Measurements from ENCODE around the gene ABCA2. TPM values are rescaled to one million over a fixed set of nuclear protein-coding genes. Genes with fewer than 3 reads are reported as not detected.

ABCA2 gene
- total and polyA plus RNA-seq, 9 of the 15 experiments (the other 6 are each of a cell fraction or from before 2014, with no cell fraction given) = 0.69 to 16.3 (median 6.1) TPM; not detected in 2

- Histone ChIP-seq H3K79me2 (ENCODE audit: control insufficient read depth, insufficient read depth, low read length) (no peaks in the 10 kb centered on the region), H3K4me2 (ENCODE audit: insufficient read depth, low read length) (no peak overlapping the region), H3K9me1 (ENCODE audit: control insufficient read depth, insufficient read depth, low read length) (peaks cover 2% of the 10 kb centered on the region), H3K9ac (ENCODE audit: insufficient read depth in 1 of 2, low read depth in 2 of 2, low read length in 2 of 2) (peak overlapping the region in 1 of 2 experiments; percentile 17; a peak in 1 of 4 replicates), H3K27ac (ENCODE audit: extremely low read depth, low read depth, low read length) (no peak overlapping the region), H2AFZ (ENCODE audit: low read depth, low read length) (no peak overlapping the region), H3K4me3 (no peak overlapping the region), H3K36me3 (ENCODE audit: control insufficient read depth, insufficient read depth, low read length) (no peaks in the 10 kb centered on the region), H4K20me1 (replicated peaks; ENCODE audit: control insufficient read depth, insufficient read depth, low read length) (peaks cover 34% of the 10 kb centered on the region), H3K9me3 (replicated peaks; ENCODE audit: control insufficient read depth, insufficient read depth, low read depth, low read length) (no peaks in the 10 kb centered on the region), H3K4me1 (replicated peaks in 1 of 2; ENCODE audit: control insufficient read depth in 2 of 2, insufficient read depth in 2 of 2, low read length in 2 of 2) (peaks cover 1 to 78% of the 10 kb centered on the region in 2 experiments; a peak in 4 of 5 replicates), H3K27me3 (ENCODE audit: control insufficient read depth in 2 of 2, insufficient read depth in 2 of 2, low read length in 2 of 2) (peaks cover 7 to 51% of the 10 kb centered on the region in 2 experiments; a peak in 4 of 5 replicates)
- no peak for DNase-seq (ENCODE audit: extremely low read depth in 1 of 4, low spot score in 3 of 4)
- intact Hi-C loops (cut with micrococcal nuclease) = no loop called here
- FAIRE-seq = no peak
- TF ChIP-seq SAP30 (IDR thresholded peaks at IDR 0.05; ENCODE audit: borderline replicate concordance, insufficient read depth, low read depth, low read length, poor library complexity, severe bottlenecking) (peak; percentile 3), CCAR2 (IDR thresholded peaks at IDR 0.05; ENCODE audit: low read depth, low read length) (no peak)
- in situ Hi-C loops (cut with MboI) = no loop called here
- 7% methylated on average over 14 of the region's 18 CpGs for WGBS (ENCODE audit: insufficient coverage, low coverage, missing lambda C conversion rate)
- CTCF ChIA-PET (ENCODE audit: low intra/inter-chr PET ratio) = interaction anchor here (0.8 to 1.5 kb wide), 2 partner anchors 15 to 182 kb away, joined by 3 read pairs; partner anchors contain the start of gene RNF224
- no TSS peak for BruUV-seq (replicated peaks)
- POLR2A ChIA-PET = interaction anchor here (0.7 to 1.0 kb wide), 2 partner anchors 9 to 132 kb away, joined by 3 to 4 read pairs; no protein-coding TSS in a partner anchor
- ATAC-seq = no peak
Measured at GRCh38 chr9:137044502-137045177, 16.6 kb upstream of the ABCA2 start.

- DNase-seq (ENCODE audit: extremely low read depth in 1 of 4, low spot score in 3 of 4) (no peak), ATAC-seq (no peak), FAIRE-seq (no peak)
- in situ Hi-C loops (cut with MboI) (no loop called here), intact Hi-C loops (cut with micrococcal nuclease) (no loop called here)
- WGBS (ENCODE audit: insufficient coverage, low coverage, missing lambda C conversion rate) = 38% methylated on average over 10 of the region's 12 CpGs
- Histone ChIP-seq H4K20me1 (replicated peaks; ENCODE audit: control insufficient read depth, insufficient read depth, low read length) (peaks cover 28% of the 10 kb centered on the region; the same call in 1 of the 2 replicates), H3K27ac (ENCODE audit: extremely low read depth, low read depth, low read length) (no peak overlapping the region), H3K27me3 (ENCODE audit: control insufficient read depth in 2 of 2, insufficient read depth in 2 of 2, low read length in 2 of 2) (peaks cover 7 to 57% of the 10 kb centered on the region in 2 experiments; a peak in 4 of 5 replicates), H3K4me1 (replicated peaks in 1 of 2; ENCODE audit: control insufficient read depth in 2 of 2, insufficient read depth in 2 of 2, low read length in 2 of 2) (peaks cover 0 to 75% of the 10 kb centered on the region in 2 experiments; a peak in 4 of 5 replicates), H3K9me1 (ENCODE audit: control insufficient read depth, insufficient read depth, low read length) (no peaks in the 10 kb centered on the region), H3K36me3 (ENCODE audit: control insufficient read depth, insufficient read depth, low read length) (no peaks in the 10 kb centered on the region), H3K79me2 (ENCODE audit: control insufficient read depth, insufficient read depth, low read length) (no peaks in the 10 kb centered on the region), H3K9ac (ENCODE audit: insufficient read depth in 1 of 2, low read depth in 2 of 2, low read length in 2 of 2) (no peak overlapping the region; a peak in 1 of 4 replicates), H3K4me3 (no peak overlapping the region), H3K4me2 (ENCODE audit: insufficient read depth, low read length) (no peak overlapping the region), H2AFZ (ENCODE audit: low read depth, low read length) (no peak overlapping the region), H3K9me3 (replicated peaks; ENCODE audit: control insufficient read depth, insufficient read depth, low read depth, low read length) (no peaks in the 10 kb centered on the region)
- ChIA-PET CTCF (ENCODE audit: low intra/inter-chr PET ratio) (interaction anchor here (0.8 kb wide), 1 partner anchor 15 kb away, joined by 3 read pairs; no protein-coding TSS in a partner anchor), POLR2A (interaction anchor here (0.6 to 0.7 kb wide), 2 partner anchors 99 to 132 kb away, joined by 3 read pairs; no protein-coding TSS in a partner anchor)
- BruUV-seq (replicated peaks) = no TSS peak
- no peak for TF ChIP-seq CBFA2T3 (IDR thresholded peaks at IDR 0.05)
- TF ChIP-seq SMC3 (conservative IDR thresholded peaks at IDR 0.05; ENCODE audit: insufficient read depth, low read depth, low read length) = no peak
- no peak for TF ChIP-seq RFX5 (IDR thresholded peaks at IDR 0.05; ENCODE audit: low read depth, low read length)
- no peak for TF ChIP-seq NR3C1 (CRISPR knock-in tag; IDR thresholded peaks at IDR 0.05)
- no peak for TF ChIP-seq BRF1 (IDR thresholded peaks at IDR 0.05; ENCODE audit: borderline replicate concordance, extremely low read depth, insufficient read length)
- no peak for TF ChIP-seq ZNF224 (CRISPR knock-in tag; IDR thresholded peaks at IDR 0.05)
- TF ChIP-seq THAP12 (CRISPR knock-in tag; IDR thresholded peaks at IDR 0.05) = no peak
- no peak for TF ChIP-seq FOXK2 (conservative IDR thresholded peaks at IDR 0.05 in 1 of 2, IDR thresholded peaks at IDR 0.05 in 1 of 2; ENCODE audit: low read depth in 2 of 2)
- no peak for TF ChIP-seq ZC3H4 (CRISPR knock-in tag; IDR thresholded peaks at IDR 0.05; ENCODE audit: borderline replicate concordance)
- no peak for TF ChIP-seq MTF1 (CRISPR knock-in tag; IDR thresholded peaks at IDR 0.05; ENCODE audit: borderline replicate concordance)
Measured at GRCh38 chr9:137044037-137044436, 16.0 kb upstream of the ABCA2 start.
